IMR-90 (cell line): ENCODE measurements around the gene AUTS2. TPM values are rescaled to one million over a fixed set of nuclear protein-coding genes. Genes with fewer than 3 reads are reported as not detected.

ENCODE experiments used
- ATAC-seq: fragments of 200-7000 bp; cut with Tn5 transposase; 2 replicates; pipeline ENCODE4 v1.9.1; 2020; ENCODE audit warnings: low read depth, mild to moderate bottlenecking, moderate library complexity
- BruUV-seq: library from RNA; stranded (reverse); fragments of 400-500 nt; replicated peaks from 2 replicates; lab custom pipeline; 2021; lab: Mats Ljungman, UMichigan
- CTCF ChIA-PET: fragments of 300-600 bp; formaldehyde crosslinking; extraction: SDS; loops from one replicate; lab custom pipeline; 2021; ENCODE audit warnings: antibody characterized with exemption; lab: Yijun Ruan, JAX
- POLR2A ChIA-PET: fragments of 300-600 bp; sonication (Branson Sonifier 250); formaldehyde crosslinking; loops from one replicate; lab custom pipeline; 2022; ENCODE audit warnings: antibody characterized with exemption; ENCODE audit not compliant: unreplicated experiment; lab: Charles Lee
- DNase-seq: peaks from one replicate; pipeline ENCODE4 v3.0.0; 2013
- H2AFZ ChIP-seq: replicated peaks from 2 replicates; pipeline ENCODE3; 2013; ENCODE audit warnings: low read length, mild to moderate bottlenecking; ENCODE audit not compliant: poor library complexity
- H2AK5ac ChIP-seq: 2 replicates; pipeline ENCODE4 v1.6.1; 2013; ENCODE audit warnings: low read depth, low read length, inconsistent platforms
- H2AK9ac ChIP-seq: replicated peaks from 2 replicates; pipeline ENCODE3; 2013; ENCODE audit warnings: mild to moderate bottlenecking, low read depth, low read length, moderate library complexity; ENCODE audit not compliant: poor library complexity
- H2BK120ac ChIP-seq: 2 replicates; pipeline ENCODE4 v1.6.1; 2013; ENCODE audit warnings: low read depth, low read length, inconsistent platforms
- H2BK15ac ChIP-seq: 3 replicates; pipeline ENCODE4 v1.6.1; 2013; ENCODE audit warnings: low read depth, low read length, inconsistent platforms
- H2BK20ac ChIP-seq: 2 replicates; pipeline ENCODE4 v1.6.1; 2013; ENCODE audit warnings: low read depth, mild to moderate bottlenecking, inconsistent platforms, low read length, moderate library complexity
- H2BK5ac ChIP-seq: 2 replicates; pipeline ENCODE4 v1.6.1; 2013; ENCODE audit warnings: mild to moderate bottlenecking, low read depth, low read length, inconsistent platforms; ENCODE audit not compliant: poor library complexity, severe bottlenecking
- H3K14ac ChIP-seq: replicated peaks from 2 replicates; pipeline ENCODE4 v1.6.1; 2013; ENCODE audit warnings: low read depth, low read length, inconsistent platforms
- H3K18ac ChIP-seq: 2 replicates; pipeline ENCODE4 v1.6.1; 2013; ENCODE audit warnings: low read depth, low read length, control low read depth
- H3K23ac ChIP-seq: 2 replicates; pipeline ENCODE4 v1.6.1; 2013; ENCODE audit warnings: low read depth, low read length, inconsistent platforms
- H3K27ac ChIP-seq: 2 replicates; pipeline ENCODE4 v1.5.1; 2013; ENCODE audit warnings: mild to moderate bottlenecking, control low read depth, low read length; ENCODE audit not compliant: insufficient read depth
- H3K27me3 ChIP-seq: 2 replicates; pipeline ENCODE4 v1.6.1; 2013; ENCODE audit warnings: low read length; ENCODE audit not compliant: control insufficient read depth, insufficient read depth
- H3K36me3 ChIP-seq: 2 replicates; pipeline ENCODE4 v1.6.1; 2013; ENCODE audit warnings: low read length, mixed read lengths; ENCODE audit not compliant: control insufficient read depth, insufficient read depth
- H3K4ac ChIP-seq: 2 replicates; pipeline ENCODE4 v1.6.1; 2013; ENCODE audit warnings: low read depth, low read length, inconsistent platforms
- H3K4me1 ChIP-seq: 2 replicates; pipeline ENCODE4 v1.6.1; 2013; ENCODE audit warnings: low read length, mixed read lengths; ENCODE audit not compliant: control insufficient read depth, insufficient read depth
- H3K4me2 ChIP-seq: 2 replicates; pipeline ENCODE4 v1.6.1; 2013; ENCODE audit warnings: low read depth, mild to moderate bottlenecking, control low read depth, low read length, moderate library complexity
- H3K4me3 ChIP-seq: 2 replicates; pipeline ENCODE4 v1.5.1; 2013; ENCODE audit warnings: low read depth, mild to moderate bottlenecking, control low read depth, low read length, moderate library complexity; ENCODE audit not compliant: insufficient read depth
- H3K56ac ChIP-seq: 2 replicates; pipeline ENCODE4 v1.6.1; 2013; ENCODE audit warnings: low read length, inconsistent platforms; ENCODE audit not compliant: insufficient read depth; ENCODE audit errors: extremely low read depth
- H3K79me1 ChIP-seq, 2 experiments: 2 replicates each; pipeline ENCODE4 v1.6.1; 2013; ENCODE audit warnings: low read length in 2 of 2, inconsistent platforms in 1 of 2, low read depth in 1 of 2
- H3K9ac ChIP-seq: 2 replicates; pipeline ENCODE4 v1.6.1; 2013; ENCODE audit warnings: low read depth, low read length, control low read depth
- H3K9me1 ChIP-seq: 2 replicates; pipeline ENCODE4 v1.6.1; 2013; ENCODE audit warnings: low read length, inconsistent platforms; ENCODE audit not compliant: insufficient read depth
- H3K9me3 ChIP-seq: 2 replicates; pipeline ENCODE4 v1.6.1; 2013; ENCODE audit warnings: low read length; ENCODE audit not compliant: control insufficient read depth, insufficient read depth
- H4K20me1 ChIP-seq: 2 replicates; pipeline ENCODE4 v1.6.1; 2013; ENCODE audit warnings: low read length, inconsistent platforms; ENCODE audit not compliant: insufficient read depth
- H4K5ac ChIP-seq: 2 replicates; pipeline ENCODE4 v1.6.1; 2013; ENCODE audit warnings: mild to moderate bottlenecking, low read depth, low read length, control low read depth
- H4K8ac ChIP-seq, 2 experiments: 2 replicates each; pipeline ENCODE4 v1.6.1; 2013; ENCODE audit warnings: low read depth in 2 of 2, low read length in 2 of 2, control low read depth in 1 of 2, inconsistent platforms in 1 of 2
- H4K91ac ChIP-seq: 2 replicates; pipeline ENCODE4 v1.6.1; 2013; ENCODE audit warnings: low read depth, low read length, inconsistent platforms; ENCODE audit not compliant: insufficient read depth
- BHLHE40 ChIP-seq: fragments of 150-350 bp; IDR thresholded peaks from 2 replicates; pipeline ENCODE4 v1.6.1; 2016; ENCODE audit warnings: mild to moderate bottlenecking, low read depth, low read length
- CEBPB ChIP-seq: IDR thresholded peaks from 2 replicates; pipeline ENCODE4 v1.6.1; 2012; ENCODE audit warnings: low read depth, low read length, improper control_type of control experiment
- CHD1 ChIP-seq: IDR thresholded peaks from 2 replicates; pipeline ENCODE4 v1.6.1; 2012; ENCODE audit warnings: low read depth, low read length, improper control_type of control experiment
- CTCF ChIP-seq: conservative IDR thresholded peaks from 2 replicates; pipeline ENCODE4 v1.5.1; 2012; ENCODE audit warnings: mild to moderate bottlenecking, low read depth, low read length, improper control_type of control experiment
- ELK1 ChIP-seq: fragments of 150-350 bp; IDR thresholded peaks from 2 replicates; pipeline ENCODE4 v1.6.1; 2016; ENCODE audit warnings: low read depth, mild to moderate bottlenecking, low read length, moderate library complexity, borderline replicate concordance
- FOS ChIP-seq: fragments of 150-350 bp; IDR thresholded peaks from 2 replicates; pipeline ENCODE4 v1.6.1; 2016; ENCODE audit warnings: low read depth, low read length
- MAFK ChIP-seq: IDR thresholded peaks from 2 replicates; pipeline ENCODE4 v1.6.1; 2012; ENCODE audit warnings: low read depth, low read length, improper control_type of control experiment
- MAZ ChIP-seq: IDR thresholded peaks from 2 replicates; pipeline ENCODE4 v1.6.1; 2012; ENCODE audit warnings: low read depth, mild to moderate bottlenecking, low read length, improper control_type of control experiment, moderate library complexity, borderline replicate concordance
- MXI1 ChIP-seq: IDR thresholded peaks from 2 replicates; pipeline ENCODE4 v1.6.1; 2012; ENCODE audit warnings: low read depth, mild to moderate bottlenecking, low read length, moderate library complexity, borderline replicate concordance
- NFE2L2 ChIP-seq: fragments of 150-350 bp; IDR thresholded peaks from 2 replicates; pipeline ENCODE4 v1.6.1; 2016; ENCODE audit warnings: low read depth, mild to moderate bottlenecking, low read length
- POLR2A ChIP-seq: IDR thresholded peaks from 2 replicates; pipeline ENCODE4 v1.6.1; 2012; ENCODE audit warnings: mild to moderate bottlenecking, low read depth, low read length
- RAD21 ChIP-seq: IDR thresholded peaks from 2 replicates; pipeline ENCODE4 v1.6.1; 2012; ENCODE audit warnings: low read length, improper control_type of control experiment
- RCOR1 ChIP-seq: IDR thresholded peaks from 2 replicates; pipeline ENCODE4 v1.6.1; 2012; ENCODE audit warnings: mild to moderate bottlenecking, low read length, improper control_type of control experiment; ENCODE audit not compliant: insufficient replicate concordance
- RFX5 ChIP-seq: IDR thresholded peaks from 2 replicates; pipeline ENCODE4 v1.8.0; 2012; ENCODE audit warnings: low read depth, mild to moderate bottlenecking, low read length, moderate library complexity
- SMC3 ChIP-seq: fragments of 150-350 bp; IDR thresholded peaks from 2 replicates; pipeline ENCODE4 v1.6.1; 2016; ENCODE audit warnings: low read depth, mild to moderate bottlenecking, antibody characterized with exemption, low read length, moderate library complexity
- USF2 ChIP-seq: fragments of 150-350 bp; IDR thresholded peaks from 2 replicates; pipeline ENCODE4 v1.6.1; 2017; ENCODE audit warnings: mild to moderate bottlenecking, antibody characterized with exemption, low read length, low read depth
- WGBS, 2 experiments: methylation state at CpG; one replicate each; pipeline versions ENCODE4 v1.1.5 to v1.1.7; 2013; ENCODE audit warnings: missing lambda C conversion rate in 2 of 2; ENCODE audit not compliant: insufficient read length in 1 of 2; ENCODE audit errors: extremely low coverage in 2 of 2; 5-methylcytosine and 5-hydroxymethylcytosine counted together
- dilution Hi-C: fragments of 300-500 bp; cut with HindIII; formaldehyde crosslinking; loops from one replicate; pipeline ENCODE4 v1.14.3; 2018; ENCODE audit warnings: low sequenced_read_pairs; ENCODE audit not compliant: unreplicated experiment
- in situ Hi-C: fragments of 300-500 bp; cut with MboI; formaldehyde crosslinking; loops from 3 replicates; pipeline ENCODE4 v1.14.3; 2019; ENCODE audit warnings: low sequenced_read_pairs, inconsistent platforms, mixed read lengths
- intact Hi-C: fragments of 100-400 bp; cut with micrococcal nuclease; formaldehyde crosslinking; loops from 2 replicates; pipeline ENCODE4 v1.10.0; 2022
- polyA plus RNA-seq, 3 experiments: library from polyadenylated mRNA; depleted of rRNA; stranded (reverse); fragments of >200 nt; gene quantifications; 2 replicates each; pipeline ENCODE4 v1.2.3, GENCODE V29; 2012; ENCODE audit warnings: low replicate concordance in 1 of 3
- total RNA-seq: library from RNA; depleted of rRNA; stranded (reverse); fragments of >200 nt; gene quantifications from 2 replicates; pipeline ENCODE4 v1.2.3, GENCODE V29; 2012

AUTS2 gene
- total and polyA plus RNA-seq, 2 of the 4 experiments (the other 2 are of a cell fraction): 0.90 to 3.0 TPM

GRCh38 chr7:70608229-70608628 is 1010.0 kb downstream of the AUTS2 start:
- no peak overlapping the region for H2AK5ac ChIP-seq
- H3K27me3 ChIP-seq: no peaks in the 10 kb centered on the region
- H3K9ac ChIP-seq: no peak overlapping the region
- H3K56ac ChIP-seq: no peak overlapping the region
- no peak overlapping the region for H2BK15ac ChIP-seq
- no peak overlapping the region for H3K18ac ChIP-seq
- H2AFZ ChIP-seq: no peak overlapping the region
- H3K79me1 ChIP-seq: no peaks in the 10 kb centered on the region
- no peak overlapping the region for H4K5ac ChIP-seq
- DNase-seq: no peak
- H2BK5ac ChIP-seq: no peak overlapping the region
- ChIA-PET POLR2A (no interaction called here), CTCF (no interaction called here)
- no peak overlapping the region for H3K4me2 ChIP-seq
- no peak overlapping the region for H2BK20ac ChIP-seq
- H2AK9ac ChIP-seq: no peak overlapping the region
- in situ Hi-C loops: no loop called here
- dilution Hi-C loops: no loop called here
- TF ChIP-seq ELK1: no peak
- TF ChIP-seq MAZ: no peak
- TF ChIP-seq CEBPB: no peak
- TF ChIP-seq CTCF: no peak
- TF ChIP-seq NFE2L2: no peak
- TF ChIP-seq CHD1: no peak
- no peak for TF ChIP-seq FOS
- TF ChIP-seq MAFK: no peak
- no peak for TF ChIP-seq MXI1
- no peak for TF ChIP-seq RFX5
- no peak for TF ChIP-seq POLR2A
- TF ChIP-seq SMC3: no peak
- TF ChIP-seq RAD21: no peak
- TF ChIP-seq RCOR1: no peak
- no peak for TF ChIP-seq USF2
- TF ChIP-seq BHLHE40: no peak
- BruUV-seq: no TSS peak
- no peak overlapping the region for H3K27ac ChIP-seq
- no peaks in the 10 kb centered on the region for H3K36me3 ChIP-seq
- WGBS, 2 experiments: no CpG with 5 or more reads among the region's 3 CpGs
- H4K91ac ChIP-seq: no peak overlapping the region
- no peak overlapping the region for H3K4me3 ChIP-seq
- no peaks in the 10 kb centered on the region for H3K9me1 ChIP-seq
- H4K20me1 ChIP-seq: no peaks in the 10 kb centered on the region
- no peaks in the 10 kb centered on the region for H3K4me1 ChIP-seq
- H3K4ac ChIP-seq: no peak overlapping the region
- no peaks in the 10 kb centered on the region for H3K9me3 ChIP-seq
- no peak overlapping the region for H2BK120ac ChIP-seq
- H3K14ac ChIP-seq: no peak overlapping the region
- no peak overlapping the region for H3K23ac ChIP-seq
- no peak overlapping the region for H4K8ac ChIP-seq
- ATAC-seq: no peak
- intact Hi-C loops: no loop called here
